Caki2 (cell line): Measurements from ENCODE around the gene NCOA5. TPM values are rescaled to one million over a fixed set of nuclear protein-coding genes. Genes with fewer than 3 reads are reported as not detected.
"Not testable (repeated sequence)": the region's sequence is repeated elsewhere in the genome, so short reads cannot be mapped to it uniquely, and the experiment has no call there.

Source experiments
- DNase-seq: peaks from one replicate; pipeline ENCODE4 v3.0.0-alpha.2; 2015; ENCODE audit warnings: low read depth
- in situ Hi-C: cut with HindIII; loops from 2 replicates; pipeline ENCODE4 v1.10.0; 2016; ENCODE audit warnings: low sequenced_read_pairs, low pct_unique_long_range_greater_than_20kb, mixed read lengths
- total RNA-seq: library from RNA; depleted of rRNA; stranded (reverse); fragments of >200 nt; shearing (Covaris generic); gene quantifications from 2 replicates; pipeline ENCODE4 v1.2.3, GENCODE V29; 2014; ENCODE audit warnings: low replicate concordance

Gene NCOA5
- total RNA-seq, 1 experiment from 2014 or later, result 9.2 TPM

DNA sequence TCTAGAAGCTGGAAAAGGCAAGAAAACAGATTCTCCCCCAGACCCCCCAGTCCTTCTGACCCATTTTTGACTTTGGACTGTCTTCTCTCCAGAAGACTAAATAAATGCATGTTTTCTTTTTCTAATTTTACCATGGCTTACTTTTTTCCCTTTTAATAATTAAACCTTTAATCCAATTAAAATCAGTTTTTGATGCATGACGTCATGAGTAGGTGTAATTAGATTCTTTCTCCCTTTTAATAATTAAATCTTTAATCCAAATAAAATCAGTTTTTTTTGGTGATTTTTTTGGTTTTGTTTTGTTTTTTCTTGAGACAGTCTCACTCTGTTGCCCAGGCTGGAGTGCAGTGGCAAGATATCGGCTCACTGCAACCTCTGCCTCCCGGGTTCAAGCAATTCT is 13.2 kb upstream of the NCOA5 start:
- in situ Hi-C loops, result no loop called here
- no peak for DNase-seq

DNA sequence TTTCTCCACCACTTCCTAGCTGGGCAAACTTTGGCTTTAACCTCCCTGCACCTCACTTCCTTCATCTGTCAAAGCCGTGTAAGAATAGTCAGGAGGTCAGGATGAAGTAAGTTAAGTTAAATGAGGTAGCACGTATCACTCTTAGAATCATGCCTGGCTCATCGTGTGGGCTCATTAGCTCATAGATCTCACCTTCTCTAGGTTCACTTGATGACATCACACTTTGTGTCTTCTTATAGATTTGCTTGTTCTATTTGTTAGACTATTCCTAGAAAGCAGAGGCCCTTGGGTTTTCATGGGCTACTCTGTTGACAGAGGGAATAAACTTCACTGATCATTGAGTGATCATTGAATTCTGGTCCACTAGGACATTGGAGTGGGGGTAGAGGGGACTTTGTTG is 12.2 kb upstream of the NCOA5 start:
- no peak for DNase-seq
- in situ Hi-C loops, result no loop called here

DNA sequence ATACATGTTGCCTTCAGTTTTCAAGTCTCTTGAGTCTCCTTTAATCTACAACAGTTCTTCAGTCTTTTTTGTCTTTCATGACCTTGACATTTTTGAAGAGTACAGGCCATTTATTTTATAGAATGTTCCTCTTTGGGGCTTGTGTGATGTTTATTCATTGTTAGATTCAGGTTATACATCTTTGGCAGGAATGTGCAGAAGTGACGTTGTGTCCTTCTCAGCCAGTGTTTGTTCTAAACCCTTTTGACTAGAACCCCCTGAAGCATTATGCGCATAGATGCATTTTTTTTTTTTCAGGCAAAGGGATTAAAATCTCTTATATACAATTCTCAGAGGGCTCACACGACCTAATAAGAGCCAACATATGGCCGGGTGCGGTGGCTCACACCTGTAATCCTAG is 11.2 kb upstream of the NCOA5 start:
- in situ Hi-C loops, result no loop called here
- no peak for DNase-seq

DNA sequence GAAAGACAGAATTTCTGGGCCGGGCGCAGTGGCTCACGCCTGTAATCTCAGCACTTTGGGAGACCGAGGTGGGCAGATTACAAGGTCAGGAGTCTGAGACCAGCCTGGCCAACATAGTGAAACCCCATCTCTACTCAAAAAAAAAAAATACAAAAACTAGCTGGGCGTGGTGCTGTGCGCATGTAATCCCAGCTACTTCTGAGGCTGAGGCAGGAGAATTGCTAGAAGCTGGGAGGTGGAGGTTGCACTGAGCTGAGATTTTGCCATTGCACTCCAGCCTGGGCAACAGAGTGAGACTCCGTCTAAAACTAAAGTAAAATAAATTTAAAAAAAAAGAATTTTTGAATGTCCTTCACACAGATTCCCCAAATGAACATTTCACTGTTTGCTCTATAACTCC is 10.7 kb upstream of the NCOA5 start:
- DNase-seq, in situ Hi-C loops: not testable (repeated sequence)

DNA sequence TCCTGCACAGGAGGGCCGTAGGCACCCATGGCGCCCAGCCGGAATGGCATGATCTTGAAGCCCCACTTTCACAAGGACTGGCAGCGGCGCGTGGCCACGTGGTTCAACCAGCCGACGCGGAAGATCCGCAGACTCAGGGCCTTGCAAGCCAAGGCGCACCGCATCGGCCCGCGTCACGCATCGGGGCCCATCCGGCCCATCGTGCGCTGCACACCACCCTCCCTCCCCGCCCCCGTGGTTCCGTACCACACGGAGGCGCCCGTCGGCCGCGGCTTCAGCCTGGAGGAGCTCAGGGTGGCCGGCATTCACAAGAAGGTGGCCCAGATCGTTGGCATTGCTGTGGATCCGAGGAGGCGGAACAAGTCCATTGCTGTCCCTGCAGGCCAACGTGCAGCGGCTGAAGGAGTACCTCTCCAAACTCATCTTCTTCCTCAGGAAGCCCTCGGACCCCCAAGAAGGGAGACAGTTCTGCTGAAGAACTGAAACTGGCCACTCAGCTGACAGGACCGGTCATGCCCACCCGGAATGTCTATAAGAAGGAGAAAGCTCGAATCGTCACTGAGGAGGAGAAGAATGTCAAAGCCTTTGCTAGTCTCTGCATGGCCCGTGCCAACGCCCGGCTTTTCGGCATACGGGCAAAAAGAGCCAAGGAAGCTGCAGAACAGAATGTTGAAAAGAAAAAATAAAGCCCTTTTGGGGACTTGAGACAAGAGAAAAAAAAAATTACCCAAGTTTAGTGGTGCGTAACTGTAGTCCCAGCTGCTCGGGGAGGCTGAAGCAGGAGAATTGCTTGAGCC is 9.9 kb upstream of the NCOA5 start:
- in situ Hi-C loops, result no loop called here
- DNase-seq, result no peak

DNA sequence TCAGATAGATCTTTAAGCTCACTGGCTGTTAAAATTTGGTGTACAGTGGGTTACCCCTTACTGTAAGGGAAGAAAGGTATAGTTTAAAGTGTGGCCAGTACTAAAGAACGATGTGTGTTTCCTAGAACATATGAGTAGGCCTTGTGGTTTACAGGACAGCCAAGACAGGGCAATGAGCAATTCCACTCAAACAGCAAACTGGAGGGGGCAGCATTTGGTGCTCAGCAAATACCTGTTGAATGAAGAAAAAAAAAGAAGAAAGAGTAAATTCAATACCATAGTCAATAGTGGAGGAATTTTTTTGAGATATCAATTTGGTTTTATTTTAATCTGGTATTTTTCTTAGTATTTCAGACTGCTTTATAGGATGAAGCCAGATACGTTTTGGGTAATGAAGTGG is 3.8 kb upstream of the NCOA5 start:
- in situ Hi-C loops, result no loop called here
- no peak for DNase-seq

DNA sequence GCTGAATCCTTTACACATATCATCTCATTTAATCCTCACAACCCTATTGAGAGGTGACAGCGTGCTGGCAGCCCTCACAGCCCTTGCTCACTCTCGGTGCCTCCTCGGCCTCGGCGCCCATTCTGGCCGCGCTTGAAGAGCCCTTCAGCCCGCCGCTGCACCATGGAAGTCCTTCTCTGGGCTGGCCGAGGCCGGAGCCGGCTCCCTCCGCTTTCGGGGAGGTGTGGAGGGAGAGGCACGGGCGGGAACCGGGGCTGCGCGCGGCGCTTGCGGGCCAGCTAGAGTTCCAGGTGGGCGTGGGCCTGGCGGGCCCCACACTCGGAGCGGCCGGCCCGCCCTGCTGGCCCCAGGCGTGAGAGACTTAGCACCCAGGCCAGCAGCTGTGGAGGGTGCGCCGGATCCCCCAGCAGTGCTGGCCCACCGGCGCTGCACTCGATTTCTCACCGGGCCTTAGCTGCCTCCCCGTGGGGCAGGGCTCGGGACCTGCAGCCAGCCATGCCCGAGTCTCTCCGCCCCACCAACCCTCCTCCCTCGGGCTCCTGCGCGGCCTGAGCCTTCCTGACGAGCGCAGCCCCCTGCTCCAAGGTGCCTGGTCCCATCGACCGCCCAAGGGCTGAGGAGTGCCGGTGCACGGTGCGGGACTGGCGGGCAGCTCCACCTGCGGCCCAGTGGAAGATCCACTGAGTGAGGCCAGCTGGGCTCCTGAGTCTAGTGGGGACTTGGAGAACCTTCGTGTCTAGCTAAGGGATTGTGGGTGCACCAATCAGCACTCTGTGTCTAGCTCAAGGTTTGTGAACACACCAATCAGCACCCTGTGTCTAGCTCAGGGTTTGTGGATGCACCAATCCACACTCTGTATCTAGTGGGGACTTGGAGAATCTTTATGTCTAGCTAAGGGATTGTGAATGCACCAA is 2.1 kb upstream of the NCOA5 start:
- in situ Hi-C loops, DNase-seq: not testable (repeated sequence)

DNA sequence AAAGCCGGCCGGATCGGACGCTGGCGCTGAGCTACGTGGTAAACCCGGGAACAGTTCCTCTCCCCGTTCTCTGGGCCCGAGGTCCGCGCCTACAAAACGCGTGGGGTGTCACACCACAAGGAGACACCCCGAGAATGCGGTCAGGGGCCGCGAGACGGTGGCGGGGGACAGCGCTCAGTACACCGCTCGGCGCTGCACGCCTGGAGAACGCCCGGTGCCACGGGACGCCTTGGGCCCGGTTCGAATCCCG is 670 bp downstream of the NCOA5 start:
- no peak for DNase-seq
- in situ Hi-C loops, result no loop called here

DNA sequence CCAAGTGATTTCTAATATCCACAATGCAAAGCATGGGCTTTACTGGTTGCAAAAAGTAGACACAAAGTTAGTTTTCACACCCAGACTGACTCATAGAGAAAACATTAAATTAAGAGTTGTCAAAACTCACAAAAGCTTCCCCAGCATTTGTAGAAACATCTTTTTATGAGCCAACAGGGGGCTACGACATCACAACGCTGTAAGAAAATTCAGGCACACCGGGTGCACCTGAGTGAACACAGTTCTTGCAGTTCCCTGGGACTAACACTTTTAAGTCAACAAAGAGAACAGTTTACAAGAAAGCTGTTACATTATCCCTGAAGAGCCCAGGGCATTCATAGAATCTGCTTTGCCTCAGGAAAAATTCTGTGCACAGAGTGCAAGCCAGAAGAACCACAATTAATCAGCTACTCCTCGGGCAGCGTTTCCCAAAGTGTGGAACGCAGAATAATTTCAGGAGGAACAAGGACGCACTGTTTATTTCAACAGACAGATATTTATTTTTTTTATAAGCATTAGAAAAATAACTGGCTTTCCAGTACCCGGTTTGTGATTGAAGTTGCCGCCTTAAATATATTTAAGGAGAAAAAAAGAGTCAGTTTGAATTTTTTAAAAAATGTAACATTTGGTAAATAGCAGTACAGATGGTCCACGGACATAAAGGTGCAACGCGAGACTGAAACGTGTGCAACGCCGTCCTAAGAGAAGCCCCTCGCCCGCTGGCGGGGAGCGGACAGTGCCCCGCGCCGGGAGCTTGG is 1.2 kb downstream of the NCOA5 start:
- in situ Hi-C loops, result no loop called here
- DNase-seq, result peak; percentile 25

DNA sequence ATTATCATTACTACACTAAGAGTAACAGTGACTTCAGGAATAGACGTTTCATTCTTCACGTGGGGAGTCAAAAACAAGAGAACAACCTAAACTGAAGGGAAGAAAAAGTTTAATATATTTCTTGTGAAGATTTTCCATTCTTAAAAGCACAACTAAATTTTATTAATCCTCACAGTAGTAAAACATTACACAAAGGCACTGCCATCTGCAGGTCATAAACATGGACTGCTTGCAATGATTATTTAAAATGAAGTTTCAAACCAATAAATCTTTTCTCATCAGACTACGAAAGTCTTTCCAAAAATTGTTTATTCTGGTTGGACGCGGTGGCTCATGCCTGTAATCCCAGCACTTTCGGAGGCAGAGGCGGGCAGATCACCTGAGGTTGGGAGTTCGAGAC is 2.6 kb downstream of the NCOA5 start:
- peak; percentile 21 for DNase-seq
- in situ Hi-C loops, result no loop called here

DNA sequence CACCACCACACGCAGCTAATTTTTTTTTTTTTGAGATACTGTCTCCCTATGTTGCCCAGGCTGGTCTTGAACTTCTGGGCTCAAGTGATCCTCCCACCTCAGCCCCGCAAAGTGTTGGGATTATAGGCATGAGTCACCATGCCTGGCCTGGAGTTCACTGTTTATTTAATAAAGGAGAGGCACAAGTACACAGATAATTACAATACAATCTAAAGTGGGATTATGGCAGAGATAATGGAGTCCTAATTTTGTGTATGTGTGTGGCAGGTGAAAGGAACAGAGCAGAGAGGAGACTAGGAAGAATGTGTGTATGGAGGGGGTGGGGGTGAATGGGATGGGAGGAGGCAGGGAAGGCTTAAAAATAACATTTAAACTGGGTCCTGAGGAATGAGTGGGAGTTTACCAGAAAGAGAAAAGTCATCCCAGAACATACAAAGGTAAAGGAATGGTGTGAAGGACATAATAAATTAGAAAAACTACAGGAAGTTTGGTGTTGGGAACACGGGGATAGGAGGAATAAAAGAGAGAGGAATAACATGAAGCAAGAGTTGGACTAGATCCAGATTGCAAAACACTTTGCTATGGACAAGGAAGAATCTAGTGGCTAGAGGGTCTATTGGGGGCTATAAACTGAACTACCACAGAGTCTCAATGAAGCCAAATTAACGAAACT is 4.4 kb downstream of the NCOA5 start:
- in situ Hi-C loops, result no loop called here
- no peak for DNase-seq

DNA sequence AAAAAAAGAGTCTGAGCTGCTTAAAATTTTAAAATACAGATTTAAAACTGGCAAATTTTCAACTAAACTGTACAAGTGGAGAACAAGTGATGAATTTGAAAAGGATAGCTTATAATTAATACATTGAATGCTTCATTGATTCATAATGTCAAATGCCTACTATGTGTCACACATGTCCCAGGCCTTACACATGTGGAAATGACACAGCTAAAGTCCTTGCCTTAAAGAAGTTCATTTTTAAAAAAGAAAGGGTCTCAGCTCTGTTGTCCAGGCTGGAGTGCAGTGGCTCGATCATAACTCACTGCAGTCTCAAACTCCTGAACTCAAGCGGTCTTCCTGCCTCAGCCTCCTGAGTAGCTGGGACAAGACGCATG is 5.0 kb downstream of the NCOA5 start:
- in situ Hi-C loops, result no loop called here
- no peak for DNase-seq

DNA sequence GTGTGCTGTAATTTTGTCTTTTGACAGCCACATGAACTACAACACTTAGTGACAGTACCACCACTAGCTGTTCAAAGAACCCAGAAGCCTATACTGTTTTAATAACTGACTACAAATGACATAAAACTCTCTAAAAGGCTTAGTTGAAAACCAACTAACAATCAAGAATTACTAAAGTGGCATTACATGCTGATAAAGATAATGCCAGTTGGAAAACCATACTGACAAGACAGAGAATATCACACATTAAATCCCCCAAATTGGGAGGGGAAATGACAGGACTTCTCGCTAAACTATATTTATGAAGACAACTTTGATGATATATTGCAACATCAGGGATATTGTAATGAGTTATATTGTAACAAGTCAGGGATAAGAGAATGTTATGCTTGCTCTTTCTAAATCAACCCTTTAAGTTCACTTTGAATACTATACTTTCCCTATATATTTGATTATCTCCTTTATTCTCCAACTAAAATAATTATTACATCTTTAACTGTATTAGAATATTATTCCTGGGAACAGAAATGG is 6.2 kb downstream of the NCOA5 start:
- in situ Hi-C loops, result no loop called here
- no peak for DNase-seq

DNA sequence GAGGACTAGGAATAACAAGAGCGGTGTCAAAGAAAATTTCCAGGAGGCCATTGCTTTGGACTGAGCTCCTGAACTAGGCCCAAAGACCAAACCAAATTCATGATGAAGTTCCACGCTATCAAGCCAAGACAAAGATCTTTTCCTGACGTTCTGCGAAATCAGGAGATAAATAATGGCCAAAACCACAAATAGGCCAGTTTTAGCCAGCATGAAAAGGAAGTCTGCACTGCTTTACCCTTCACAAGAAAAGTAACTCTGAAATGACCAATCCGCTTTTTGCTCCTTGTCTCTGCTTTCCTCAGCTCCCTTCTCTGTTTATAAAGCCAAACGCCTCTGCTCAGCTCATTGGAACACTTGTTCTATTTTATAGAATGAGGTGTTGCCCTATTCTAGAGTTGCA is 6.7 kb downstream of the NCOA5 start:
- in situ Hi-C loops, result no loop called here
- DNase-seq, result no peak

DNA sequence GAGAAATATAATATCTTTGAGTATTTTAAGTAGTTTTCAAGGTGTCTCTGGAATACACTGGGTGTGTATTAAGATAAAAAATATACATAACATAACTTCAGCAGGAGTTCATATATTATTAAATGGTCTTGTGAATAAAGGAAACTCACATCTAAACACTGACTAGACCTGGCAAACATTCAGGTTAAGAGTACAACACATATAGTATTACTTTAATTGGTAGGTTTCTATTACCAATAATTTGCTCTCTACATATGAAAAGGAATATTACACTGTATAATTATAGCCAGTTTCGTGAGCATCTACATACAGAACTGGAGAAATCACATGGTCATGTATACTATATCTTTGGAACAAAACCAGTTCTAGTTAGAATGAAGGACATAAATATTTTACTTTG is 8.7 kb downstream of the NCOA5 start:
- no peak for DNase-seq
- in situ Hi-C loops, result no loop called here

DNA sequence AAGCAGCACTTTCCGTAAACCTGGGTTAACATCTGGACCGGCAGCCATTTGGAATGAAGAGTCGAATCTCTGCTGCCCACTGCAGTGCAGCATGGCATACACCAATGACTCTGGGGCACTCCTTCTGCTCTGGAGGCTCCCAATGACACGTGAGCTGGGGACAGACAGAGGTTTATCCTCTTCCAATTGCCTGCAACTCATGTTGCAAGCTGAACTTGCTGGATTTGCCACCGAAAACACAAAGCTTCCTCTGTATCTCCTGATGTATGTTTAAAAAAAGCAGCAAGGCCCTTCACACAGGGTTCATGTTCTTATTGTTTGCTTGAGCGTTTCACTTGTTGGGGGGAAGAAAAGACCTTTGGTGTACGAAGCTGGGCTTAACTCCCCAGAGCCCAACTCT is 10.8 kb downstream of the NCOA5 start:
- DNase-seq, result no peak
- in situ Hi-C loops, result no loop called here

DNA sequence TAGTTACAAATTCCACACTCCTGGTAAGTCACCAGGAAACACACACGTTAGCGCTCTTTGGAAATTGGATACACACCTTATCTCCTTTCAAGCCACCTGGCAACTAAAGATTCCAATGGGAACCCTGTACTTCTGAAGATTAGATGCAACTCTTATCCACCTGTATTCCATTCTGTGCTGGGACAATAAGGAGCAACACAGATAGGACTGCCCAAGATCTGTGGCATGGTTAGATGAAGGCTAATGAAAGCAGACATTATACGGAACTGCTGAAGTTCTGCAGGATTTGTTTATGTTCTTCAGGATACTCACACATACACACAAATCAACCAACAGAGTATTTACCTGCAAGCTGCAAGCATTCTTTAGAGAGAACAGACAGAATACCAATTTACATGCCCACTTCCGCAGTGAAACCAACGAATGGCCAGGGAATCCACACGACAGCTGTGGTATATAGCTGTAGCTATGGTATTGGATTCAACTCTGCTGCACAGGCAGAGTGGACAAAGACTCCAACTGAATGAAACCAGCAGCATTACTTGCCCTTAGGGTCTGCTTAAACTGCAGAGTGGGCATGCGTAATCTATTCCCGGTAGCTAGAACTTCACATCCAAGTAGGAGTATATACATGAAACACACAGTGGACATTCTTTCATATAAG is 12.0 kb downstream of the NCOA5 start:
- in situ Hi-C loops, result no loop called here
- DNase-seq, result no peak

DNA sequence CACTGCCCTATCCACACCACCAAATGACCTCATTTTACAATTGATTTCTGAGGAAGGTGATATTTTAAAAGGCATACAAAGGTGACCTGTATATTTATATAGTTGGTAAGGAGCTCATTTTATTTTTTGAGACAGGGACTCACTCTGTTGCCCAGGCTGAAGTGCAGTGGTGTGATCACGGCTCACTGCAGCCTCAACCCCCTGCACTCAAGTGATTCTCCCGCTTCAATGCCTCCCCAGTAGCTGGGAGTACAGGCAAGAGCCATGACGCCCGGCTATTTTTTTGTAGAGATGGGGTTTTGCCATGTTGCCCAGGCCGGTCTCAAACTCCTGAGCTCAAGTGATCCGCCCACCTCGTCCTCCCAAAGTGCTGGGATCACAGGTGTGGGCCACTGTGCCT is 13.0 kb downstream of the NCOA5 start:
- in situ Hi-C loops, result no loop called here
- DNase-seq, result no peak
